Activated naive CD8-positive, alpha-beta T cell treated with anti-CD3 and anti-CD28 coated beads for 36 hours (primary cell): ENCODE data around the gene GNAO1. TPM values are rescaled to one million over a fixed set of nuclear protein-coding genes. Genes with fewer than 3 reads are reported as not detected.

Experiments
- DNase-seq: peaks from one replicate; pipeline ENCODE4 v3.0.0; 2021
- H3K27ac Mint-ChIP-seq: one replicate; pipeline ENCODE4 v1.8.0; 2022; ENCODE audit warnings: mild to moderate bottlenecking, moderate library complexity, mixed read lengths
- H3K27me3 Mint-ChIP-seq: one replicate; pipeline ENCODE4 v1.8.0; 2022; ENCODE audit warnings: mild to moderate bottlenecking, mixed read lengths
- H3K36me3 Mint-ChIP-seq: one replicate; pipeline ENCODE4 v1.8.0; 2021; ENCODE audit warnings: mild to moderate bottlenecking, mixed read lengths
- H3K4me1 Mint-ChIP-seq: one replicate; pipeline ENCODE4 v1.8.0; 2021; ENCODE audit warnings: mixed read lengths
- H3K4me3 Mint-ChIP-seq: one replicate; pipeline ENCODE4 v1.8.0; 2022; ENCODE audit warnings: mild to moderate bottlenecking, moderate library complexity, mixed read lengths
- H3K9me3 Mint-ChIP-seq: one replicate; pipeline ENCODE4 v1.8.0; 2022; ENCODE audit warnings: mixed read lengths
- total RNA-seq, 2 experiments: library from RNA; stranded (reverse); gene quantifications; one replicate each; pipeline ENCODE4 v1.2.3, GENCODE V29; 2021

The GNAO1 gene
- 1 to 10 TPM in 1 of 2 experiments, under 1 TPM in 1; 0.96 to 1.5 TPM for total RNA-seq

DNA sequence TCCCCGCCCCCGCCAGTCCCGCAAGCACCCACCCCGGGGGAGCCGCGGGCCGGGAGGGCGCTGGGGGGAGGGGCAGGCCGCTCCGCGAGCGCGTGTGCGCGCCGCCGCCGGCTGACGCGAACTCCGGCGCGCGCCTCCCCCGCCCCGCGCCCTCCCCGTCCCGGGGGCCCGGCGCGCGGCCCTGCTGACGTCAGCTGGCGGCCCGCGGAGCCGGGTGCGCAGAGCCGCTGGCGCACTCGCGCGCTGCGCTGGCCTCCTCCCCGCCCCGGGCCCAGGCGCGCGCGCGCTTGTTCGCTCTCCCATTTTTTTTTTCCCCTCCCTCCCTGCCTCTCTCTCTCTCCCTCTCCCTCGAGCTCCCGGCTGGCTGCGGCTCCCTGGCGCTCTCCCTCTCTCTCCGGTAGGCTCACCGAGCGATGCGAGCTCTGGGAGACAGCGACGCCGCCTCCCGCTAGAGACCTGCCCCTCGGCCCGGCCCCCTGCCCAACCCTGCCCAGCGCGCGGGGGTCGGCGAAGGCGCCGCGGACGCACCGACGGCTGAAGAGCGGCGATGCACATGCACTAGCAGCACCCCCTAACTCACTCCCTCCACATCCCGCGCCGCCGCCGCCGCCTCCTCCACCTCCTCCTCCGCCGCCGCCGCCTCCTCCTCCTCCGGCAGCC, at the start of gene GNAO1:
Gene GNAO1, plus strand, starts transcription at position 334 of the 660 bp plus-strand sequence. CDS start 747 bp downstream, outside the sequence.
- H3K4me1 Mint-ChIP-seq = peaks cover 16% of the 10 kb centered on the region
- peak; percentile 74 for DNase-seq

DNA sequence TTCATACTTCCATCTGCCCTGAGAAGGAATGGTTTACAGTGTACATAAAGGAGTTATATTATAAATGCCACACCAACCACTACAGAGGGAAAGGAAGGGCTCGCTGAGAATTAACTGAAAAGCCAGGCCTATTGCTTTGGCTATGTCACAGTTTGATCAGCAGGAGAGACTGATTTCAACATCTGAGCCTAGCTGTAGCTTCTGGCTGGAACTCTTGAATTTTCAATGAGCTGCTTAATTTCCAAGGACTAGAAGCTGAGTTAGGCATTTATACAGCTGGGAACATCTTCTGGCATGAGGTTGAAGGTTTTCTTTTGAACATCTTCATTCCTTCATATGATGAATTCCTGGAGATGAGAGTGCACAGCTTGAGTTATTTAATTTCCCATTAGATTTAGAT, 47.6 kb upstream of the GNAO1 start:
- no peaks in the 10 kb centered on the region for H3K9me3 Mint-ChIP-seq
- peaks cover 47% of the 10 kb centered on the region for H3K27me3 Mint-ChIP-seq
- H3K36me3 Mint-ChIP-seq = no peaks in the 10 kb centered on the region
- H3K4me3 Mint-ChIP-seq = no peak overlapping the region
- DNase-seq = no peak
- H3K4me1 Mint-ChIP-seq = no peaks in the 10 kb centered on the region
- H3K27ac Mint-ChIP-seq = no peak overlapping the region

More for the DNA sequence above, at the start of gene GNAO1:
- Mint-ChIP-seq H3K27me3 (peaks cover 86% of the 10 kb centered on the region), H3K4me3 (peak within 1 kb of the TSS; percentile 79), H3K9me3 (no peaks in the 10 kb centered on the region), H3K36me3 (no peaks in the 10 kb centered on the region), H3K27ac (no peak within 1 kb of the TSS)

DNA sequence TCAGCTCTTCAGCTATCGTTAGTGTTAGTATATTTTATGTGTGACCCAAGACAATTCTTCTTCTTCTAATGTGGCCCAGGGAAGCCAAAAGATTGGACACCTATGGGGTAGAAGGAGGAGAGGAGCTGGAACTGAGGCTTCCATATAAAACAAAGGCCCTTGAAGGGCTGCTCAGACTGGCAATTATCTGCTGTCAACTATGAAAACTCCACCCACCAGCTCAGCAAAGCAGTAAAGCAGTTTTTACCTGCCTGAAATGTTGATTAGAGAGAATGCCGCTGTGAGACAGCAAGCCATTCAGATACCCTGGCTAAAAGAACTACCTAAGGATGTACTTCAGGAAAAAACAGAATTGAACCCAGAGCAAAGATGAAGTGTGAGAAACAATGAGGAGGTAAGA, 45.9 kb upstream of the GNAO1 start:
- H3K4me1 Mint-ChIP-seq = no peaks in the 10 kb centered on the region
- H3K36me3 Mint-ChIP-seq = no peaks in the 10 kb centered on the region
- no peak overlapping the region for H3K4me3 Mint-ChIP-seq
- peaks cover 55% of the 10 kb centered on the region for H3K27me3 Mint-ChIP-seq
- H3K9me3 Mint-ChIP-seq = no peaks in the 10 kb centered on the region
- DNase-seq = no peak
- no peak overlapping the region for H3K27ac Mint-ChIP-seq

DNA sequence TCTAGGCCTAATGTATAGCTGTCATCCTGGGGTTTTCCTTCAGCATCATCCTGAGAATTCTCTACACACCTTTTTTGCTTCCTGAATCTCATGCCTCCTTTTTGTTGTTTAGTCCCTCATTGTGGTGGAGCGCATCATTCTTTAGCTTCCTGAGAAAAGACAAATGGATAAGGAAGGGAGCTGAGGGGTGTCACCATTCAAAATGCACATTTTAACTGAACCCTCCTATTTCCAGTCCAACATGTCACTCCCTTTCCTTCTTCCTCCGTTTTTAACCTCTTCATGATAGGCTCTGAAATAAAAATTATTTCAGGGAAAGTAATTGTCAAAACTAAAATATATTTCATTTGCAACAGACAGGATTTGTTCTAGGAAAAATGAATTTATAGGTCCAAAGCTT, 39.7 kb upstream of the GNAO1 start:
- H3K4me1 Mint-ChIP-seq = no peaks in the 10 kb centered on the region
- no peak overlapping the region for H3K4me3 Mint-ChIP-seq
- H3K27ac Mint-ChIP-seq = no peak overlapping the region
- no peak for DNase-seq
- H3K9me3 Mint-ChIP-seq = peaks cover 6% of the 10 kb centered on the region
- H3K36me3 Mint-ChIP-seq = no peaks in the 10 kb centered on the region
- peaks cover 48% of the 10 kb centered on the region for H3K27me3 Mint-ChIP-seq

DNA sequence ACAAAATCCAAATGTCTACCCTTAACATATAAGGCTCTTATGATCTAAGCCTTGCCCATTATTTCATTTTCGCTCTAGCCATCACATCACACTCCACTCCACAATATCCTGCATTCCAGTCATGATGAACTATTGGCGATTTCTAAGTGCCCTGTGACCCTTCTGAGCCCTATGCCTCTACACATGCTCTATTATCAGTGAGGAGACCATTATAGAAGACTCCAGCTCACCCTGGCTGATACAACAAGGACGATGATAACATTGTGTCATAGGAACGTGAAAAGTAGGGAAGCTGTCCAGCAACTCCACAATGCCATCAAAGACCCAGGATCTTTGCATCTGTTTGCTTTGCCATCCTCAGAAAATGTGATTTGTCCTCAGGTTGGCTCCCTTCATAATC, 29.6 kb upstream of the GNAO1 start:
- Mint-ChIP-seq H3K9me3 (no peaks in the 10 kb centered on the region), H3K36me3 (no peaks in the 10 kb centered on the region), H3K4me3 (no peak overlapping the region), H3K27ac (no peak overlapping the region), H3K4me1 (peaks cover 3% of the 10 kb centered on the region), H3K27me3 (peaks cover 12% of the 10 kb centered on the region)
- no peak for DNase-seq

DNA sequence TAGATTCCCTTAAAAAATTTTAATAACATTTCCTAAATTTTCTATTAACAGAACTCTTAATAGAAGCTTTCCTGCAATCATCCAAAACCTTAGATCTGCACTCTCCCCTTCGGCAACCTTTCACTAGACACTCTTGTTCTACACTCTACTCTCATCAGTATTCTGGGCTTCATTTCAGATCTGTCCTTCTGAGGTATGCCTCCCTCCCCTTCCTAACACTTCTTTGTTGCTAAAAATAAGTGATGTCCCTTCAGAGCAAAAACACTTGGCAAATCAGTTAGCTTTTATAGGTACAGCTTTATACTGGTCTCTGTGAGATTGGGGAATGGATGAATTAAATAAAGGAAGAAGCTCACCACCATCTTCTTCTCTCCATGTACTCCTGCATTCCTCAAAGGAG, 28.2 kb upstream of the GNAO1 start:
- Mint-ChIP-seq H3K4me3 (no peak overlapping the region), H3K27ac (no peak overlapping the region), H3K36me3 (no peaks in the 10 kb centered on the region), H3K4me1 (peaks cover 3% of the 10 kb centered on the region), H3K27me3 (peaks cover 24% of the 10 kb centered on the region), H3K9me3 (no peaks in the 10 kb centered on the region)
- DNase-seq = no peak

DNA sequence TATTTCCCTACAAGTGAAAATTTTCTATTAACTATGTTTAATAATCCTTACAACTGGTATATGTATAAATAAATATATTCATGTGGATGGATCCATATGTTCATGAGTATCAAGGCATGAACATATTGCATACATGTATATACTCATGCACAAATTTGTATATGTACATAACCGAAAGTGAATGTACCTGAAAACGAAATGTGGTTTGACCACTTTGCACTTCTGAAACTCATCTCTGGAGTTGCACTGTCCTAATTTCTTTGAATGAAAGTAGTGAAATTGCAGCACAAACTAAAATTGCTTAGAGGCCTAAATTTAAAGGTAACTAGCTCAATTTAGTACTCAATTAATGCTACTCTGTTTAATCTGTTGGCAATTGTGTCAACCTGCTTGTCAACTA, 27.4 kb upstream of the GNAO1 start:
- no peak for DNase-seq
- Mint-ChIP-seq H3K36me3 (no peaks in the 10 kb centered on the region), H3K9me3 (no peaks in the 10 kb centered on the region), H3K4me1 (peaks cover 3% of the 10 kb centered on the region), H3K27ac (no peak overlapping the region), H3K4me3 (no peak overlapping the region), H3K27me3 (peaks cover 26% of the 10 kb centered on the region)

DNA sequence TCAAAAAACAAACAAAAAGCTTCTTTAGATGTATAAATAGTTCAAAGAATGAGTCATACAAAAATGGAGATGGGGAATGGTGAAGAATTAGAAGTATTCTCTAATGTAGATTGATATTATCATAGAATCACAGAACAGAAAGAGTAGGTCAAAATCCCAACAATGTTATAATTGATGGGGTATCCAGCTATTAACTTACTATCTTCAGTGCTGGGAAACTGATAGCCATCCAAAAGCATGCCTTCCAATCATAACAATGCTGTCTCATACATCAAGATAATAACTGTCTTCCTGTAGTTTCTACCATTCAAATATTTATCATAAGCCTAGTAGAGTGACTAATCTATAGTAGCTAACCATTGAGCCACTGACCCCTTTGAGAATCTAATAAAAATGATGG, 26.7 kb upstream of the GNAO1 start:
- no peak overlapping the region for H3K4me3 Mint-ChIP-seq
- no peak overlapping the region for H3K27ac Mint-ChIP-seq
- peaks cover 26% of the 10 kb centered on the region for H3K27me3 Mint-ChIP-seq
- no peaks in the 10 kb centered on the region for H3K9me3 Mint-ChIP-seq
- H3K4me1 Mint-ChIP-seq = peaks cover 3% of the 10 kb centered on the region
- DNase-seq = no peak
- no peaks in the 10 kb centered on the region for H3K36me3 Mint-ChIP-seq

DNA sequence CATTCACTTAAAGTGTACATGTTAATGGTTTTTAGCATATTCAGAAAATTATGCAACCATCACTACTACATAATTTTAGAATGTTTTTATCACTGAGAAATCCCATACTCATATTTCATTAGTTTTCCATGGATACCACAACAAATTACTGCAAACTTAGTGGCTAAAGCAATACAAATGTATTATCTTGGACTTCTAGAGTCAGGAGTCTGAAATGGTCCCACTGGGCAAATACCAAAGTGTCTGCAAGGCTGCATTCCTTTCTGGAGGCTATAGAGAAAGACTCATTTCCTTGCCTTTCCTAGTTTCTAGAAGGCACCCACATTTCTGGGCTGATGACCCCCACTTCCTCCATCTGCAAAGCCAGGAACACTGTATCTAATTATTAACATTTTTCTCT, 16.9 kb upstream of the GNAO1 start:
- DNase-seq = no peak

DNA sequence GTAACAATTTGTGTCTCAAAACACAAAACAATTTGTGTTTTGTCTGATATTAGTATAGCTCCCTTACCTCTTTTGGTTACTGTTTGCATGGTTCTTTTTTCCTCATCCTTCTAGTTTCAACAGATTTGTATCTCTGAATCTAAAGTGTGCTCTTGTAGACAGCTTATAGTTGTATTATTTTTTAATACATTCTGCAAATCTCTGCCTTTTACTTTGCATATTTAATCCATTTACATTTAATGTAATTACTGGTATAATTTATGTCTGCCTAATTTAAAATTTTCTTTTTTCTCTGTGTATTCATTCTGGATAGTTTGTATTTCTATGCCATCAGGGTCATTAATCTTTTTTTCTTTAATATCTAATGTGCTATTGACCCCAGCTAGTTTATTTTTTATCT, 9.9 kb upstream of the GNAO1 start:
- no peak for DNase-seq
- H3K36me3 Mint-ChIP-seq = peaks cover 2% of the 10 kb centered on the region
- no peaks in the 10 kb centered on the region for H3K4me1 Mint-ChIP-seq
- no peak overlapping the region for H3K4me3 Mint-ChIP-seq
- H3K27ac Mint-ChIP-seq = no peak overlapping the region
- H3K27me3 Mint-ChIP-seq = peaks cover 59% of the 10 kb centered on the region
- H3K9me3 Mint-ChIP-seq = peaks cover 14% of the 10 kb centered on the region

More for the DNA sequence above, 16.9 kb upstream of the GNAO1 start:
- Mint-ChIP-seq H3K27me3 (peaks cover 35% of the 10 kb centered on the region), H3K4me1 (no peaks in the 10 kb centered on the region), H3K36me3 (no peaks in the 10 kb centered on the region), H3K27ac (no peak overlapping the region), H3K9me3 (peaks cover 21% of the 10 kb centered on the region), H3K4me3 (no peak overlapping the region)

DNA sequence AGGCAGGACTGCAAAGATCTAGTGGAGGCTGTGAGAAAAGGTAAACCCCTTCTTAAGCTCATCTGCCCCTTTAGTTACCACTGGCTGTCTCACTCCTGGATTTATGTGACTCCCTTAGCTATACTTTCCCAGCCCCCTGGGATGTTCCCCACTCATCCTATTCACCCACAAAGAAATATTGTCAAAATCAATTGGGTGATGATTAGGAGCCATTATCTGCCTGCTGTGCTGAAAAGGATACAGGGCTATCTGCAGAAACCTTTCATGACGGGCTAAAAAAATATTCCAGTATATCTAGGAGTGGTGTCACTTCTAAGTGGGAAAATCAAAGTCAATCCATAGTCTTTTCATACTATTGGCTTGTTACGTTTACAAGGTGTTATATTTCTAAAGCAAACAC, 8.0 kb upstream of the GNAO1 start:
- Mint-ChIP-seq H3K4me3 (no peak overlapping the region), H3K4me1 (no peaks in the 10 kb centered on the region), H3K27me3 (peaks cover 69% of the 10 kb centered on the region), H3K27ac (no peak overlapping the region), H3K9me3 (peaks cover 12% of the 10 kb centered on the region), H3K36me3 (peaks cover 2% of the 10 kb centered on the region)
- DNase-seq = no peak

DNA sequence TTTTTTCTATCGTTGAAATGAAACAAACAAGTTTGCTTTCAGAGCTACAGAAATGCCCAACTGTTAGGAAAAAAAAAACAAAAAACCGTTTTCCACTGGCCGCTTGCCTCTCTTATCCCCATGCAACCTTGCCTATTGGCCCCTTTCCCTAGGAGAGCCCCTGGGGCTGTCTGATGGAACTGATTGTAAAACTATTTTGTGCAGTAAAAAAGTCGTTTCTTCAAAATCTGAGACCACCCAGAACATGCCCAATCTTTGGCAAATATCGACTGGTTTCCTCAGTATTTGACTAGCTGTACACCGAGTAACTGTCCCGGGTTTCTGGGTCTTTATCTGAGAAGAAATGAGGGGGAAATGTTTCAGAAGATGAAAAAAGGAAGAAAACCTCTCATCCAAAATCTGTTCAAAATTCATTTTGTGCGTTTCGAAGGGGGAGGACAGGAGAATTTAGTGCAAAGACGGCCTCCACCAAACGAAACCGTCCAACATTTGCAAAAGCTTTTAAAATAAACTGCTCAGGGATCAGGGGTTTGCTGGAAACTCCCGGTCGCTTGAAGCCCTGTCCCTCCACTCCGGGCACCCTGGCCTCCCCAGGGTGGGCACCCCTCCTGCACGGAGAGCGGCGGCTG, 1.1 kb upstream of the GNAO1 start:
- no peaks in the 10 kb centered on the region for H3K9me3 Mint-ChIP-seq
- no peak for DNase-seq
- no peak overlapping the region for H3K27ac Mint-ChIP-seq
- H3K4me1 Mint-ChIP-seq = peaks cover 16% of the 10 kb centered on the region
- peak overlapping the region; percentile 54 for H3K4me3 Mint-ChIP-seq
- peaks cover 85% of the 10 kb centered on the region for H3K27me3 Mint-ChIP-seq
- H3K36me3 Mint-ChIP-seq = no peaks in the 10 kb centered on the region

DNA sequence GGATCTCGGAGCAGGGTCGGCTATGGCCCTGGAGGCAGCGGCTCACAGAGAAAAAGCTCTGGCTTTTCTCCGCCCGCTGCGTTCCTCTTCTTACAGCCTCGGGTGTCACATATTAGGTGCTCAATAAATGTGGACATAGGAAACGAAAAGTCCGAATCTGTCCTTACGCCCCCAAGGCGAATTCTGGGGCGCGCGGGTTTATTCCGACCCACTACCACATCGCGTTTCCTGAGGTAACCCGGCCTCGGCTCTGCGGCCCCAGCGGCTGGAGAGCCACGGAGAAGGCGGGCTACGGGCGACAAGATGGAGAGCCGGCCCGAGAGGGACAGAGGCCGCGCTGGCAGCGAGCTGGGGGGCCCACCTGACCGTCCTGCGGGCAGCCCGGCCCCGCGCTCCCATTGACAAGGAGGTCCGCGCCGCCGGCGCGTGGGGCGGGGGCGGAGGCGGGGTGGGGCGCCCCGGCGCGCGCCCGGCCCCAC, 573 bp upstream of the GNAO1 start:
- H3K36me3 Mint-ChIP-seq = no peaks in the 10 kb centered on the region
- peaks cover 16% of the 10 kb centered on the region for H3K4me1 Mint-ChIP-seq
- no peak for DNase-seq
- no peaks in the 10 kb centered on the region for H3K9me3 Mint-ChIP-seq
- no peak overlapping the region for H3K27ac Mint-ChIP-seq
- H3K4me3 Mint-ChIP-seq = peak overlapping the region; percentile 58
- H3K27me3 Mint-ChIP-seq = peaks cover 85% of the 10 kb centered on the region

DNA sequence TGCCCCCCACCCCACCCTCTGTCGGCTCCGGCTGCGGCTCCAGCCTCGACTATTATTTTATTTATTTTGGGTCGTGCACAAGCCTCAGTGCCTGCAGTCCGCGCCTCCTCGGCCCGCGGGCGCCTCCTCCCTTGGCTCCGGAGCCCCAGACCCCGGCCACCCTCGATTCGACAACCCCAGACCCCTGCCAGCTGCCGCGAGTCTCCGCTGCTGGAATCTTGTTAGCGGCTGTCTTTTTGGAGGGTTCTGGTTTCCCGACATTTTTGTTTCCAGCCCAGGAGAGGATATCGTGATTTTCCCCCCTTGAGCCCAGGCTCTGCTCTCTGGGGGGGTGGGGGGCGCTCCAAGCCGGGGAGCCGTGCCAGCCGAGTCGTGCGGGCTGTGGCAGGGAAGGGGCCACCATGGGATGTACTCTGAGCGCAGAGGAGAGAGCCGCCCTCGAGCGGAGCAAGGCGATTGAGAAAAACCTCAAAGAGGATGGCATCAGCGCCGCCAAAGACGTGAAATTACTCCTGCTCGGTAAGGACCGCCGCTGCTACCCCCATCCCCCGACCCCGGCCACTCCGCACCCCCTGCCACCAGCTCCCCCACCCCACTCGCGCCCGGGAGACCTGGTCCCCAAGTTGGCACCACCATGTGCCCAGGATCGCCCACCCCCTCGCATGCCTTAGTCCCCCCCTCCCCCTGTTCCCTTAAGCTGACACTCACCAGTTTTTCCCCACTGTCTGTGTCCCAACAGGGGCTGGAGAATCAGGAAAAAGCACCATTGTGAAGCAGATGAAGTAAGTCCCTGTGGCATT, 746 bp downstream of the GNAO1 start:
- Mint-ChIP-seq H3K27me3 (peaks cover 84% of the 10 kb centered on the region), H3K9me3 (no peaks in the 10 kb centered on the region), H3K4me3 (peak overlapping the region; percentile 65), H3K4me1 (peaks cover 16% of the 10 kb centered on the region), H3K27ac (no peak overlapping the region), H3K36me3 (no peaks in the 10 kb centered on the region)
- DNase-seq = no peak

DNA sequence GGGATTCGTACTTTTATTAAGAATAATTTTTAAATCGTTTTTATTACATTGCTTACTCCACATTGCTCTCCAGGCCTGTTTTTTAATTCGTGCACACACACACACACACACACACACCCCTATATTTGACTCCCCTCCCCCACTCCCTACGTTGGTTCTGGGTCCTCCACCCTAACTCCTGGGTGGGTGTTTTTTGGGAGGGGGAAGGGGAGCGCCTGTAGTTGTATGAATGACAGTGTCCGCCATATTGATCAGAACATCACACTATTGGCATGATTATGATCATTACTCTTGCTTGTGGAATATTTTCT, 1.3 kb downstream of the GNAO1 start:
- no peaks in the 10 kb centered on the region for H3K9me3 Mint-ChIP-seq
- peaks cover 21% of the 10 kb centered on the region for H3K4me1 Mint-ChIP-seq
- H3K27me3 Mint-ChIP-seq = peaks cover 83% of the 10 kb centered on the region
- peaks cover 4% of the 10 kb centered on the region for H3K36me3 Mint-ChIP-seq
- peak overlapping the region; percentile 52 for H3K4me3 Mint-ChIP-seq
- no peak for DNase-seq
- H3K27ac Mint-ChIP-seq = no peak overlapping the region
